ENCODE data around the gene LRRC61. TPM values are rescaled to one million over a fixed set of nuclear protein-coding genes. Genes with fewer than 3 reads are reported as not detected.

Gene LRRC61
- total and polyA plus RNA-seq, 7 donors, result 0.88 to 4.4 (median 3.3) TPM

- Histone ChIP-seq H3K36me3 (ENCODE audit: insufficient read depth in 1 of 2, low read depth in 1 of 2) (no peaks in the 10 kb centered on the region), H3K4me1 (peaks cover 37% of the 10 kb centered on the region), H3K27ac (peak overlapping the region; percentile 78), H3K4me3 (no peak overlapping the region), H3K9me3 (no peaks in the 10 kb centered on the region), H3K27me3 (ENCODE audit: insufficient read depth in 3 of 3, low read length in 2 of 3) (no peaks in the 10 kb centered on the region)
- intact Hi-C loops (cut with DNase I), result loop anchor here in 1 of 2 donors (5.0 kb wide), 1 partner anchor 33 kb away; no protein-coding TSS in a partner anchor
- ATAC-seq, result peak in 3 of 4 donors; percentile 22 to 31 (median 27)
- no peak for DNase-seq
- 35 to 57% (median 44%) methylated on average over 5 of the region's 5 CpGs for WGBS, 3 donors
- TF ChIP-seq CTCF (IDR thresholded peaks at IDR 0.05), result no peak
Observed at GRCh38 chr7:150363872-150364271, 40.7 kb downstream of the LRRC61 start.

- no peaks in the 10 kb centered on the region for H3K9me3 ChIP-seq
- TF ChIP-seq CTCF (IDR thresholded peaks at IDR 0.05), result no peak
- H3K27me3 ChIP-seq (ENCODE audit: insufficient read depth in 3 of 3, low read length in 2 of 3), result no peaks in the 10 kb centered on the region
- no peak for ATAC-seq
- H3K27ac ChIP-seq, result peak overlapping the region; percentile 46
- H3K4me1 ChIP-seq, result peaks cover 43% of the 10 kb centered on the region
- intact Hi-C loops (cut with DNase I), result no loop called here
- H3K4me3 ChIP-seq, result no peak overlapping the region
- peaks cover 0 to 4% of the 10 kb centered on the region in 2 donors for H3K36me3 ChIP-seq (ENCODE audit: insufficient read depth in 1 of 2, low read depth in 1 of 2)
- 88 to 93% (median 90%) methylated on average over 10 of the region's 10 CpGs for WGBS, 3 donors
- no peak for DNase-seq
Observed at GRCh38 chr7:150365194-150365593, 42.0 kb downstream of the LRRC61 start.

- DNase-seq (no peak), ATAC-seq (no peak)
- TF ChIP-seq CTCF (IDR thresholded peaks at IDR 0.05), result no peak
- H3K4me1 ChIP-seq, result peaks cover 50% of the 10 kb centered on the region
- H3K36me3 ChIP-seq (ENCODE audit: insufficient read depth in 1 of 2, low read depth in 1 of 2), result peaks cover 0 to 10% of the 10 kb centered on the region in 2 donors
- intact Hi-C loops (cut with DNase I), result no loop called here
- peak overlapping the region; percentile 99 for H3K27ac ChIP-seq
- H3K4me3 ChIP-seq, result no peak overlapping the region
- 88 to 90% (median 89%) methylated on average over 5 of the region's 5 CpGs for WGBS, 3 donors
- no peaks in the 10 kb centered on the region for H3K27me3 ChIP-seq (ENCODE audit: insufficient read depth in 3 of 3, low read length in 2 of 3)
- H3K9me3 ChIP-seq, result no peaks in the 10 kb centered on the region
Observed at GRCh38 chr7:150365673-150366398, 42.7 kb downstream of the LRRC61 start.

- TF ChIP-seq CTCF (IDR thresholded peaks at IDR 0.05), result no peak
- DNase-seq (no peak), ATAC-seq (peak; percentile 76 to 80 (median 79))
- 32 to 45% (median 32%) methylated on average over 8 of the region's 8 CpGs for WGBS, 3 donors
- peaks cover 0 to 29% of the 10 kb centered on the region in 2 donors for H3K36me3 ChIP-seq (ENCODE audit: insufficient read depth in 1 of 2, low read depth in 1 of 2)
- H3K9me3 ChIP-seq, result no peaks in the 10 kb centered on the region
- H3K4me1 ChIP-seq, result peaks cover 42% of the 10 kb centered on the region
- peak overlapping the region; percentile 97 for H3K4me3 ChIP-seq
- intact Hi-C loops (cut with DNase I), result no loop called here
- H3K27ac ChIP-seq, result peak overlapping the region; percentile 99
- H3K27me3 ChIP-seq (ENCODE audit: insufficient read depth in 3 of 3, low read length in 2 of 3), result no peaks in the 10 kb centered on the region
Observed at GRCh38 chr7:150367677-150368095, 44.5 kb downstream of the LRRC61 start.

All from psoas muscle (tissue), 8 donors.